ENCODE data around the gene CYP2A6.
"Not testable (repeated sequence)": the region's sequence is repeated elsewhere in the genome, so short reads cannot be mapped to it uniquely, and the experiment has no call there.

CYP2A6 gene

DNA sequence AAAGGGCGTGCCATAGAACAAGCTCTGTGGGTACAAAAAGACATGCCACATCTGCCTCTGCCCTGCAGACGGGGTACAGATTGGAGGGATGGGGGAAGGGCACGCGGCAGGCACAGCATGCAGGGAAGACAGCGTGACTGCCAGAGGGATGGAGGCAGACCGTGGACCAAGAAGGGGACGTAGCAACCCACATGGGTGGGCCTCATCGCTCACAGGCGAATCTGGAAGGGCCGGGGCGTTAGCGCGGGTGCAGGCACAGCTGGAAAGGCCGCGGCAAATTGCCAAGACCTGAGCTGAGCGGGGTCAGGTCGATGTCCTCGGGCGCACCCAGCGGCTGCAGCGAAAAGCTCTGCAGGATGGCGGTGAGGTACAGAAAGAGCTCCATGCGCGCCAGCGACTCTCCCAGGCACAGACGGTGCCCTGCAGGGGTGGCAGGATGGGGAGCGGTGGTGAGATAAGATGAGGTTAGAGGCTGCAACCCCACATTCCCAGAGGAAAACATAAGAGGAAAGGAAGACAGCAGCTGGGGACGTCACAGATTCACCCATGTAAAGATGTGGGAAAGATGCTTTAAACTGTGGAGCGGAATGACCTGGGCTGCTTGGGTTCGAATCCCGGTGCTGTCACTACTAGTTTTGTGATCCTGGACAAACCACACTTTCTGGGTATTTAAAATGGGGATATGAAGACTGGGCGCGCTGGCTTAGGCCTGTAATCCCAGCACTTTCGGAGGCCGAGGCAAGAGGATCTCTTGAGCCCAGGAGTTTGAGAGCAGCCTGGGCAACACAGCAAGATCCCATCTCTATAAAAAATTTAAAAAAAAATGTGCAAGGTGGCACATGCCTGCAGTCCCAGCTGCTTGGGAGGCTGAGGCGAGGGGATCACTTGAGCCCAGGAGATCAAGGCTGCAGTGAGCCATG is 31.5 kb downstream of the CYP2A6 start:
- peak; percentile 44 for DNase-seq

DNA sequence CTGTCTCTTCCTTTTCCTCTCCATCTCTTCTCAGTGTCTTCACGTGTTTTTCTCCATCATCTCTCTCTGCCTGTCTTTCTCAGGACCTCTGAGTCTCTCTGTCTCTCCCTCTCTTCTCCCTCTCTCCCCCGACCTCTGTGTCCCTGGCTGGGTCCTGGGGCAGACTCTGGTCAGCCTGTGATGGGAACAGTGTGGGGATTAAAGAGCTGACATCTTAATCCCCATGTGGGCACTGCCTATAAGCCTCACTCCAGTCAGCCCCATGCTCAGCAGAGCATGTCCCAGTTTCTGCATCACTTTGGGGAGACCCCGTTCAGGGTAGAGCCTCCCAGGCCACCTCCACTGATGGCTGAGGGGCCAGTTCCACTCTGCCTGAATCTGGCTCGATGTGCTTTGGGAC is 35.0 kb downstream of the CYP2A6 start:
- DNase-seq, result no peak

DNA sequence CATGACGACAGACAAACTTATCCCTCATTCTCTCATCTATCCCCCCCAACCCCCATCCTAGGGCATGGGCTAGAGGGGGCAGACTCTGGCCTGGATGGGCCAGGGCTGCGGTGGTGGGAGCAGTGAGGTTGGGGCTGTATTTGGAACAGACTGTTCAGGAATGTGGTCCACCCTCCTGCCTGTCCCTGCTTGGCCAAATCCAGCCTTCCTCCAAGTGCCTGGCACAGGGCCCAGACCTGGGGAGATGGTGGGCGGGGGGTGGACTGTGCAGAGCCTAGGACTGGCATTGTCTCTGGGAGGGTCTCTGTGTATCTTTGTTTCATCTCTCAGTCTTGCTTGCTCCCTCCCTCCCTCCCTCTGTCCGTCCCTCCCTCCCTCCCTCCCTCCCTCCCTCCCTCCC is 37.1 kb downstream of the CYP2A6 start:
- DNase-seq, result no peak

DNA sequence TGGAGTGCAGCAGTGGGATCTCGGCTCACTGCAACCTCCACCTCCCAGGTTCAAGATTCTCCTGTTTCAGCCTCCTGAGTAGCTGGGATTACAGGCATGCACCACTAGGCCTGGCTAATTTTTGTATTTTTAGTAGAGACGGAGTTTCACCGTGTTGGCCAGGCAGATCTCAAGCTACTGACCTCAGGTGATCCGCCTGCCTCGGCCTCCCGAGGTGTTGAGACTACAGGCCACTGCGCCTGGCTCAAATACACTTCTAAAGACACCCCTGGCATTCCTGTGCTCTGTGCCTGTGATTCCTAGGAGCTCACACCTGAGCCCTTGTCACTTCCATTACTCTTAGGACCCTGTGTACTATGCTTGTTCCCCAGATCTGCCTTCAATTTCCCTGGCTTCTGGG is 37.7 kb downstream of the CYP2A6 start:
- not testable (repeated sequence) for DNase-seq

DNA sequence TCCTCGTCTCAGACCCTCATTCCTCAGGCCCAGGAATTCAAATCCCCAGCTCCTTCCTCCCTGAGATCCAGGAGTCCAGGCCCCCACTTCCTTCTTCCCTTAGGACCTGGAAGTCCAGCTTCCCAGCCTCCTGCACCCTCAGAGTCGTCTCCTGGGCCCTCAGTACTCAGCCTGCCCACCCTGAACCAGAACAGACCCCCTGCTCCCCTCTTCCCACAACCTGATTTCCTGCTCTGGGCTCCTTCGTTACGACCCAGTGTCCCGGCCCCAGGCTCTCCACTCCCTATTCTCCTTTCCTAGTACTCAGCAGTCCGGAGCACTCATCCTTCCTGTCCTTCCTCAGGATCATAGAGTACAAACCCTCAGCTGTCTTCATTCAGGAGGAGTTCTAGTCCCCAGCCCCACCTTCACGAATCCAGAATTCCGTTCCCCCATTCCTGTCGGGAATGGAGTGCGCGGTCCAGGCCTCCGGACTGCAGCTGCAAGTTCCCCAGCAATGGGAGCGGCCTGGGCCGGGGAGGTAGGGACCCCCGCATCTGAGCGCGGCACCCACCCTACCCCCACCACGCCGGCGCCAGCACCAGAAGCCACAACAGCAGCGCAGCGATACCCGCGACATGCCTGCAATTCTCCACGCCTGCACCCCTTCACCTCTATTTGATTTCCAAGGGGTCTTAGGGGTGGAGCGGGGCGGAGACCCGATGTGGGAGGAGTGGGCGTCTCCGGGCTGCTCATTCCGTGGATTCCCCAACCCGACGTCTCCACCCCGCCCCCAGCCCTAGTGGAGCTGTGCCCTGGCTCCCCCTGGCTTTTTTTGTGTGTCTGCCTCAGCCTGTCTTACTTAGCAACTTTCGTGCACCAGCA is 38.5 kb downstream of the CYP2A6 start:
- no peak for DNase-seq

DNA sequence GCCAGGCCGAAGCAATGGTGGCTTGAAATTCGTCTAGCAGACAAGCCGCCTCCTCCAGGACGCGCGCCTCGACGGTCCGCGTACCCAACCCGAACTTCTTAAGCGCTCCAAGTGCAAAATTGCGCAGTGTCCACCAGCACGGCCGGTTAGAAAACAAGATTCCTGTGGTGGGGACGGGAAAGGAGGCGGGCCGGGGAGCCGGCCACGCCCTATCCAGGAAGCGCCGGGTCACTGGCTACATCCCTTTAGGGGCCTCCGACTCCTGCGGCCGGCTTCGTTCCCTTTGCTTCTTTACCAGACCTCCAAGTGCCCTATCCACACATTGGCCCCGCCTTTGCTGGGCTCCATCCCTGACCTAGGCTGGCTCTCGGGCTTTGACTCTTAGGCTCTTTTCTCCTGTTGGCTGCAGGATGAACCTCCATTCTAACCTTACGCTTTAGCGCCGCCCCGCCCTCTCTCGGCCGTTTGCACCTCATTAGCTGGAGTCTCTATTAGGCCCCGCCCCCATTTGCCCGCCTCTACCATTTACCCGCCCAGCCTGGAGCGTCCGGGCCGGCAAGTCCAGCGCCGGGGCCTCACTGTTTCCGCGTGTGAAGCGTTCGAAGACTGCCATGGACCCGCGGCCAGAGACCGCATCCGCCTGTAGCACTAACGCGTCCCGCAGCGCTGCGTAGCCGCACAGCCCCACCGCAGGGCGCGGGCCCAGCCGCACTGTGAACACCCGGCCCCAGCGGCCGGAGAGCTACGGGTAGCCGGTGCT is 39.4 kb downstream of the CYP2A6 start:
- DNase-seq, result not testable (repeated sequence)

DNA sequence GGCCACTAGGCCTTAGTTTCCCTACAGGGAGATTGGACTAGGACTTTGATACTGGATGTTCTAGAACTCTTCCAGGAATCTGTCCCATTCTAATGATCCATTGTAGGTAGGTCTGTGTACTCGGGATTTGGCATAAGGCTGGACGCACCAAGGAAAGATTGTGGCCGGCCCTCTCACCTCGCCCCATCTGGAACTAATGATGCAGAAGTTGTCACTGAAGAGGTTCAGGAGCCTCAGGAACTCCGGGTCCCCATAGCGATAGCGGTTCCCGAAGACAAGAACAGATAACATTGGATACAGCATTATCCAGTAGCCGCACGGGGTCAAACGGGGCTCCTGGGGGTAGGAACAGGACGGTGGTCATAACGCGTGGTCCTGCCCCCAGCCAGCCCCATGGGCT is 40.1 kb downstream of the CYP2A6 start:
- DNase-seq, result no peak

DNA sequence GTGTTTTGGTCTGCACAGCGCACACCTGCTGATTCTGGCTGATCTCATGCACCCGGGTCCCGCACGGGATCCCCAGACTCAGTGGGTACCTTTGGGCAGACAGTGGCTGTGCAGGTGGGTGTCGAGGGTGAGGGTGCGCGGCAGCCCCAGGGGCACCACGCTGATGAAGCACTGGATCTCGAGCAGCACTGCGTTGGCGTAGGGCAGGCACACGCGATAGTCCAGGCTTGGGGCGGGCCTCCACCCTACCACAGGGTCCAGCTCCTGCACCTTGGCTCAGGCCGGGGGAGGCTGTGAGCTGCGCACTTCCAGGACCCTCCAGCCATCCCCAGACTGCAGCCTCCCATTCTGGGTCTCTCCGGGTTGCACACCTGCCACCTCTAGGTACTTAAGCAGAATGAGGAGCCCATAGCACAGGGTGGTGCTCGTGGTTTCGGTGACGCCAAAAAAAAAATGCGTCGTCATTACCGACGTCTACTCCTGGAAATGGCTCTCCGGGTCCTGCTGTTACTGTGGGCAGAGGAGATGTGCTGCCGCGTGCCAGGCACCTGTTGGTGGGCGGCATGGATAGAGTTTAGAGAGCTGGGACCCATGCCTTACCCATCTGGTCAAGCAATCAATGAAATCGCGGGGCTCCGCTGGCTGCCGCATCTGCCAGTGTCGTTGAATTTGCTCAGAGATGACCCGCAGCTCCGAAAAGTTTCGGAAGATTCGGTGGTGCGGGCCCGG is 40.7 kb downstream of the CYP2A6 start:
- no peak for DNase-seq

DNA sequence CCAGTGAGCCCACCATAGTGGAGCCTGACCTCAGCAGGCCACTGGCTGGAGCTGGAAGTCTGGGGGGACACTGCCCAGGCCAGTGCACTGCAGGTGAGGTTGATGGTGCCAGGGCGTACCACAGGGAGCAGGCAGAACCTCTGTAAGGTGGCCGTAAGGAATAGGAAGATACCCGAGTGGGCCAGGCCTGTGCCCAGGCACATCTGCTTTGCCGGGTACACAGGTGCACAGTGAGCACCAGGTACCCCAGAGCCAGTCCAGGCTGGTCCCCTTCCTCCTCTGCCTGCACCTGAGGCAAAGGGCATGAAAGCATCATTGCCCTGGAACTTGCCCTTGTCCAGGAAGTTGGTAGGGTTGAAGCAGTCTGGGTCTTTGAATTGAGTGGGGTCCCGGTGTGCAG is 41.8 kb downstream of the CYP2A6 start:
- no peak for DNase-seq

DNA sequence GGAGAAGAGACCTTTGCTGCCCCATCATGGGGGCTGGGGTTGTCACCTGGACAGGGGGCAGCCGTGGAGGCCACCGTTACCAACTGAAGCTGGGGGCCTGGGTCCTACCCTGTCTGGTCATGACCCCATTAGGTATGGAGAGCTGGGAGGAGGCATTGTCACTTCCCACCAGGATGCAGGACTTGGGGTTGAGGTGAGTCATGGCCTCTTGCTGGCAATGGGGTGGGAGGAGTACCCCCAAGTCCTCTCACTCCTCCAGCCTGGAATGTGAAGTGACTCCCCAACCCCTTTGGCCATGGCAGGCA is 42.3 kb downstream of the CYP2A6 start:
- DNase-seq, result no peak

DNA sequence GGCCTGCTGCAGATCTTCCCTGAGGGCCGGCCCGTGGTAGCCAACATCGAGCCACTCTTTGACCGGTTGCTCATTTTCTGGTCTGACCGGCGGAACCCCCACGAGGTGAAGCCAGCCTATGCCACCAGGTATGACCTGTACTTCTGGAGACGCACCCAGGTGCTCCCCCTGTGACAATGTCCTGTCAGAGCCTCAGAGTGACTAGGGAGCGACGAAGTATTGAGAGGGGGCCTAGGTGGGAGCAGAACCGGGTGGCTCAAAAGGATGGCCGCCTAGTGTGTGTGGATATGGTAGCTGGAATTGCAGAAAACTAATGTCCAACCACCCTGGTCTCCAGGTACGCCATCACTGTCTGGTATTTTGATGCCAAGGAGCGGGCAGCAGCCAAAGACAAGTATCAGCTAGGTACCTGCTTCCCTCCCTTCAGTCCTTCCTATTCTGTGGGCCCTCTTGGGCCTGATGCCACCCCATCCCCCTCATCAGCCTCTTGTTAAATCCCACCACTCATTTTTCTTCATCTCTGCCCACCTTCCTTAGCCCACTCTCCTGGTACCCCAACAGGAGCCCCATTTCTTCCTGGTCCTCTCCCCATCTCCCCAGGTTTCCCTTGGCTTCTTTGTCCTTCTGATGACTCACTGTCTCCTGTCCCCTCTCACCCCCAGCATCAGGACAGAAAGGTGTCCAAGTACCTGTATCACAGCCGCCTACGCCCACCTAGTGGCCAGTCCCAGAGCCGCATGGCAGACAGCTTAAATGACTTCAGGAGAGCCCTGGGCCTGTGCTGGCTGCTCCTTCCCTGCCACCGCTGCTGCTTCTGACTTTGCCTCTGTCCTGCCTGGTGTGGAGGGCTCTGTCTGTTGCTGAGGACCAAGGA is 42.9 kb downstream of the CYP2A6 start:
- no peak for DNase-seq

DNA sequence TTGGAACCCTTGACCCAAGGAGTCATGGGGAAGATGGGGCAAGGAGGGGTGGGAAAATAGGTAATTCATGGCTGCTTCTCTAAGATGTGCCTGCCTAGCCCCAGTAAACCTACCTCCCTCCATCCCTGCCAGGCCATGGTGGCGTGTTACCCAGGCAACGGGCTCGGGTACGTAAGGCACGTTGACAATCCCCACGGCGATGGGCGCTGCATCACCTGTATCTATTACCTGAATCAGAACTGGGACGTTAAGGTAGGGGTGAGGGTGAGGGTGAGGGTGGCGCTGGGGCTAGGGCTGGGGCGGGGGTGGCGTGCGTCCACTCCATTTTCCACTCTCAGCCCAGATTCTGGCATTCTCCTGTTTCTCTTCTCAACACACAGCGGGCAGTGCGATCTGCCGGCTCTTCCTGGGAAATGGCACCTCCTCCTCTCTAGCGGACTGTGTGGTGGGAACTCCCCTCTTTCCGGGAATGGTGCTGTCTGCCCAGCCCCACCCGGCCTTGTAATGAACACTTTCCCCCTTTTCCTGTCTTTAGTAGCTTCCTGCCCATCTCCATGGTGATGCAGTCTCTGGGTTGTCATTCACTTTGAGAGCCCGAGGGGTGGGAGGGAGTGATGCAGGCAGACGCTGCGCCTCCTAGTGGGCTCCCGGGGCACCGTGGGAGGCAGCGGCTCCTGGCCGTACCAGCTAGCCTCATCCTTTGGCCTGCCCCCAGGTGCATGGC is 43.7 kb downstream of the CYP2A6 start:
- no peak for DNase-seq

DNA sequence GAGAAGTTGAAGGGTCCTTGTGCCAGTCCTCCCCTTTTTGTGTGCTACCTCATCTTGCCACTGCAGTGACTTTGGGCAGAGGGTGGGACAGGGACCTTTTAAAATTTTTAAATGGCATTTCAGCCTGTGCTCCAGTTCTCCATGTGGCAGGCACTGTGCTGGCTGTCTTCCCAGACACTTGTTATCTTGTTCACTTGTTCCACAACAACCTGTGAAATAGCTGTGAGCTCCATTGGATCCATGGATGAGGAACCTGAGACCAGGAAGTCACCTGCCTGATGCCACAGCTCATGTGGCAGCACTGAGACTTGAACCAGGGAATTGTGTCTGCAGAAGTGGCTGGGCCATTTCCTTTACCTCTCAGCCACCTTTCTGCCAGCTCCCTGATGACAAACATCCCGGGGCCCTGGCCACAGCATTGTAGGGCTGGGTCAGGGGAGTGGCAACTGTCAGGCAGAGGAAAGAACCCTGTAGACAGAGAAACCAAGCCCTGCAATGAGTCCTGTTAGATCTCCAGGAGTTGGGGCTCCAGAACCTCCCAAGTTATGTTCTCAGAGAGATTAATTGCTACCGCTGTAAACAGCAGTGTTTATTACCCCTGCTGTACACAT is 44.9 kb downstream of the CYP2A6 start:
- no peak for DNase-seq

DNA sequence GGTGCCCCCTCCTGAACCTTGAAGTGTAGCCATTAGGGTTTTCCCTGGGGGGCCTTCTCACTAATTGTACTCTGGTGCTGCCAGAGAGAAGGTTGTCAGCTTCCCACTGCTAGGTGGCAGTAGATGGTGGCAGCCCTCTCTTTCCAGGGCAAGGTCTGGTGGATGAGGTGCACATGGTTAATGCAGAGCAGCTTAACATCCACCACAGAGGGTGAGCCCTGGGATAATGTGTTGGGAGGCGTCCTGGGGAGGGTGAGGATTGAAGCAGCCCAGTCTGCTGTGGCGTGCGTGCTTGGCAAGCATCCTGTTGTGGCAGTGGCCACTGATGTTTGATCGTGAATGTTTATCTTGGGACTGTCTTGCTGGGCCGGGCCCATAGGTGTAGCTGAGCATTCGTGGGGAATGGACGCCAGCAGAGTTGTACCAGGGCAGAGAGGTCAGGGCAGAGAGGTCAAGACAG is 45.4 kb downstream of the CYP2A6 start:
- no peak for DNase-seq

DNA sequence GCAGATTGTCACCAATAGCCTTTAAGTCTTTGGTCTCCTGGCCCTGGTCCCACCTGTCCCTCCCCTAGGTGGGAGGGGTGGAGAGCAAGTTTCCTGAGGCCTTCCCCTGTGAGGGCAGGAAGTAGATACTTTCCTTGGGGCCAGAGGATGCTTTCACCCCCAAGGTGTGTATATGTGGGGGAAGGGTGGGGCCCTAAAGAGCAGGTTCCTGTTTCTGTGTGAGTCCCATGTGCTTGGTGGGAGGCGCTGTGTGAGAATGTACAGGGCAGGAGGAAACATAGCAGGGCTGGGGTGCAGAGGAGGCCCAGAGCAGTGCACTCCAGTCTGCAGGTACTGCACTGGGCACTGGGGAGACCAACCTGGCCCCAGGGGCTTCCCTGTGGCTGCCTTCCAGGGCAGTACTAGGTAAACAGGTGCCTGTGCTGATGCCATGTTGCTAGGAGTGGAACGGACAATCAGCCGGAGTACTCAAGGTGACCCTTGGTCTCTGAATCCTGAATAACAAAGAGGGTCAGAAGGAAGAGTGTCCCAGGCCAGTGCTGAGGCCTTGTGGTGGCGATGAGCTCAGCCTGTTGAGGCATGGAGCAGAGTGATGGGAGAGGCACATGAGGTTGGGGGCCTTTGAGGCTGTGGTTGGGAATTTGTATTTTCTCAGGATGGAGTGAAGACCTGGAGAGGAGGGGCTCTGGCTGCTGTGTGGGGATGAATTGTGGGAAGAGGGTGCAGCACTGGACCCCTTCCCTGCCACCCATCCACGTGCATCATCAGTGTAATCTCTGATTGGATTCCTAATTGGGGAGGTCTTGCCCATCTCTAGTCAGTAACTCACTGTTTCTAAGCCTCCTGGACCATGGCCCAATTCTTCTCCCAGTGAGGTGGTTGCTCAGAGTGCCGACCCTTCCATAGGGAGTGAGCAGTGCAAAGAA is 46.1 kb downstream of the CYP2A6 start:
- no peak for DNase-seq

DNA sequence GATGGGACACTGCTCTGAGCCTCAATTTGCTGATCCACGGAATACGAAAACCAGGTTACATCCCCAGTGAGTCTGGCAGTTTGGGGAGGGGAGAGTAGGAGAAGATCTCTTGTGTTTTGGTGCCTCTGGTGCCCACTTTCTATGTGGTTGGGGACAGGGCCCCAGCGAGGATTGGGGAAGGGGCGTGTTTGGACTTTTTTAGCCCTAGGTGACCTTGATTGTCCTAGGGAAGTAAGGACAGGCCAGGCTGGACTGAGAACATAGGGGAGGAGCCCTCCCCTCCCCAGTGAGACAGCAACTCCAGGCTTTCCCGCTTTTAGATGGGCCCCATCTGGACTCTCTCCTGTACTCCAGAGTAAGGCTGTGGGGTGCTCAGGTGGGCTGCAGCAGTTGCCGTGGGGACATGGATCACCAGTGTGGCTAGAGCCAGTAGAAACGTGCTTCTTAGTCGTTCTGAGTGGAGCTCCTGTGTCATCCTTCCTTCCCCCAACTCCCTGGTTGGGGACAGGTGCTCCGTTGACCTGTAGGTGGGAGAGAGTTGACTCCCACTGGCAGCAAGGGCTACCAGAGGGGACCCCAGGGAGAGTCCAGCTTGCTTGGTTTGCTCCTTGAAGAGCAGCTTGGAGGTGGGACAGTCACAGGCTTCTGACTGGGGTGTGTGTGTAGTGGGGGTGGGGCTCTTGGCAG is 46.9 kb downstream of the CYP2A6 start:
- no peak for DNase-seq

DNA sequence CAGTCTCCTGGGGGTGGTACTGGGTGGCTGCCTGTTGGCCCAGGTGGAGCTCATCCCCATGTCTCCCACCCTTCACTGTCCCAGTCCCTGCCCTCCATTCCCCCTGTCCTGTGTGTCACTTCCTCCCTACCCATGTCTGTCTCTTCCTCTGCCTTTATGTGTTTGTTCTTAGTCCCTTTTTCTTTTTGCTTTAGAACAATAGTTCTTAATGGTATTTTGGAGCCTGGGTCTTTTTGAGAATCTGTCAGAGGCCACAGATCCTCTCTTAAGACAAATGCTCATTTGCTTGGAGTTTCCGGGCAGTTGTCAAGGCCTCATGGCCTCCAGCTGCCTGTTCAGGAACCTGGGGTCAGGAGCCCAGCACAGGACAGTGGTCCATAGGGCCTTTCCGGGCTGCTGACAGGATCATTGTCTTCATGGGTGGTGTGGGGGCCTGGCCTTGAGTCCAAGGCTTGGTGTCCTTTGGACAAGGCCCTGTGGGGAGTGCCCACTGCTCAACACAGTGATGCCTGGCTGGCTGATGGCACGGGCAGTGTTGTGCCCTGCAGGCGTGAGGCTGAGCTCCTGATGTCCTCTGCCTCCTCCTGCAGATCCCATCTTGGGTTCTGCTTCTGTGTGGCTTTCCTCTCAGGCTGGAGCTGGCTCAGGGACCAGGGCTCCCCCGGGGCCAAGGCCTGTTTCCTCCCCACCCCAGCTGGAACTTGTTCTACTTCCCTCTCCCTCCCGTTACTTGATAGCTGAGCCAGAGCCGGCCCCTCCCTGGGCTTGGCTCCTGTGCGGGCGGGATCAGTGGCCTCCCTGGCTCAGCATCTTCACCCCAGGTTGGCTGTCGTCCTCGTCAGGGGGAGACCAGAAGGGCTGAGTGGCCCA is 47.7 kb downstream of the CYP2A6 start:
- no peak for DNase-seq

Data from NCI-H1092 treated with DMSO at 0.1 percent for 48 hours (cell line).